ENCODE results near the gene ALKBH4.

DNA sequence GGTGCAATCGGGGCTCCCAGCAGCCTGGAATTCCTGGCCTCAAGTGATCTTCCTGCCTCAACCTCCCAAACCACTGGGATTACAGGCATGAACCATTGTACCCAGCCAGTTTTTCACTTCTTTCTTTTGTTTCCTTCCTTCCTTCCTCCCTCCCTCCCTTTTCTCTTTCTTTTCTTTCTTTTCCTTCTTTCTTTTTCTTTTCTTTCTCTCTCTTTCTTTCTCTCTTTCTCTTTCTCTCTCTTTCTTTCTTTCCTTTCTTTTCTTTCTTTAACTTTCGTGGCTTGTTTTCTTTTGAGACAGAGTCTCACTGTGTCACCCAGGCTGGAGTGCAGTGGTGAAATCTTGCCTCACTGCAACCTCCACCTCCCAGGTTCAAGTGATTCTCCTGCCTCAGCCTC, 19.0 kb downstream of the ALKBH4 start:
- TF ChIP-seq, protein P1, sequence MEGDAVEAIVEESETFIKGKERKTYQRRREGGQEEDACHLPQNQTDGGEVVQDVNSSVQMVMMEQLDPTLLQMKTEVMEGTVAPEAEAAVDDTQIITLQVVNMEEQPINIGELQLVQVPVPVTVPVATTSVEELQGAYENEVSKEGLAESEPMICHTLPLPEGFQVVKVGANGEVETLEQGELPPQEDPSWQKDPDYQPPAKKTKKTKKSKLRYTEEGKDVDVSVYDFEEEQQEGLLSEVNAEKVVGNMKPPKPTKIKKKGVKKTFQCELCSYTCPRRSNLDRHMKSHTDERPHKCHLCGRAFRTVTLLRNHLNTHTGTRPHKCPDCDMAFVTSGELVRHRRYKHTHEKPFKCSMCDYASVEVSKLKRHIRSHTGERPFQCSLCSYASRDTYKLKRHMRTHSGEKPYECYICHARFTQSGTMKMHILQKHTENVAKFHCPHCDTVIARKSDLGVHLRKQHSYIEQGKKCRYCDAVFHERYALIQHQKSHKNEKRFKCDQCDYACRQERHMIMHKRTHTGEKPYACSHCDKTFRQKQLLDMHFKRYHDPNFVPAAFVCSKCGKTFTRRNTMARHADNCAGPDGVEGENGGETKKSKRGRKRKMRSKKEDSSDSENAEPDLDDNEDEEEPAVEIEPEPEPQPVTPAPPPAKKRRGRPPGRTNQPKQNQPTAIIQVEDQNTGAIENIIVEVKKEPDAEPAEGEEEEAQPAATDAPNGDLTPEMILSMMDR (IDR thresholded peaks at IDR 0.05): no peak
- no peak for TF ChIP-seq POLR2A (IDR thresholded peaks at IDR 0.05)

Measured in suprapubic skin (tissue), 3 donors.